Measurements from ENCODE around the gene G6PD. TPM values are rescaled to one million over a fixed set of nuclear protein-coding genes. Genes with fewer than 3 reads are reported as not detected.

G6PD gene
- total RNA-seq, 1 donor from 2014 or later = 80.2 TPM

GRCh38 chrX:154490021-154490413, 56.6 kb downstream of the G6PD start:
- peak overlapping the region; percentile 63 for H3K4me3 ChIP-seq
- DNase-seq = no peak
- H3K4me1 ChIP-seq = peaks cover 24% of the 10 kb centered on the region
- no peak for TF ChIP-seq CTCF (IDR thresholded peaks at IDR 0.05)
- no peaks in the 10 kb centered on the region for H3K27me3 ChIP-seq (ENCODE audit: low read depth)
- peak; percentile 21 to 25 for ATAC-seq
- H3K36me3 ChIP-seq = peaks cover 3% of the 10 kb centered on the region
- H3K27ac ChIP-seq = peak overlapping the region; percentile 94
- no peaks in the 10 kb centered on the region for H3K9me3 ChIP-seq
- intact Hi-C loops (cut with DNase I) = no loop called here

- Histone ChIP-seq H3K27ac (no peak overlapping the region), H3K27me3 (ENCODE audit: low read depth) (no peaks in the 10 kb centered on the region), H3K9me3 (no peaks in the 10 kb centered on the region), H3K4me3 (peak overlapping the region; percentile 63), H3K36me3 (peaks cover 12% of the 10 kb centered on the region), H3K4me1 (peaks cover 25% of the 10 kb centered on the region)
- ATAC-seq = no peak
- DNase-seq = no peak
- intact Hi-C loops (cut with DNase I) = no loop called here
- TF ChIP-seq CTCF (IDR thresholded peaks at IDR 0.05) = no peak
These were observed 57.5 kb downstream of the G6PD start for GRCh38 chrX:154489182-154489581.

GRCh38 chrX:154488336-154489075, 58.1 kb downstream of the G6PD start:
- DNase-seq (no peak), ATAC-seq (no peak)
- H3K9me3 ChIP-seq = no peaks in the 10 kb centered on the region
- H3K4me3 ChIP-seq = no peak overlapping the region
- TF ChIP-seq CTCF (IDR thresholded peaks at IDR 0.05) = no peak
- H3K27ac ChIP-seq = no peak overlapping the region
- H3K27me3 ChIP-seq (ENCODE audit: low read depth) = no peaks in the 10 kb centered on the region
- intact Hi-C loops (cut with DNase I) = no loop called here
- H3K4me1 ChIP-seq = peaks cover 25% of the 10 kb centered on the region
- peaks cover 14% of the 10 kb centered on the region for H3K36me3 ChIP-seq

- DNase-seq = no peak
- Histone ChIP-seq H3K4me1 (peaks cover 25% of the 10 kb centered on the region), H3K36me3 (peaks cover 14% of the 10 kb centered on the region), H3K27ac (no peak overlapping the region), H3K4me3 (no peak overlapping the region), H3K9me3 (no peaks in the 10 kb centered on the region), H3K27me3 (ENCODE audit: low read depth) (no peaks in the 10 kb centered on the region)
- intact Hi-C loops (cut with DNase I) = no loop called here
- ATAC-seq = no peak
- no peak for TF ChIP-seq CTCF (IDR thresholded peaks at IDR 0.05)
These were observed 58.9 kb downstream of the G6PD start for GRCh38 chrX:154487518-154488290.

- TF ChIP-seq CTCF (IDR thresholded peaks at IDR 0.05) = no peak
- Histone ChIP-seq H3K36me3 (peaks cover 14% of the 10 kb centered on the region), H3K9me3 (no peaks in the 10 kb centered on the region), H3K4me3 (peak within 1 kb of the TSS; percentile 68), H3K4me1 (peaks cover 25% of the 10 kb centered on the region), H3K27me3 (ENCODE audit: low read depth) (no peaks in the 10 kb centered on the region), H3K27ac (peak within 1 kb of the TSS; percentile 87)
- DNase-seq = peak; percentile 83
- ATAC-seq = peak; percentile 62 to 63
- intact Hi-C loops (cut with DNase I) = no loop called here
These were observed 60.0 kb downstream of the G6PD start, which contains the start of gene UBL4A for GRCh38 chrX:154486396-154487207. TSS of gene UBL4A (minus strand) at chrX:154486615. CDS start at chrX:154486584, 31 bp downstream.

Measured in lower lobe of right lung (tissue), 2 donors.